COLO829 (cell line): ENCODE measurements around the gene PIAS4.
A peak's percentile ranks its signal among the peaks of the same experiment; 100 is the strongest.
"Not testable (repeated sequence)": the region's sequence is repeated elsewhere in the genome, so short reads cannot be mapped to it uniquely, and the experiment has no call there.

Experiments
- DNase-seq: peaks from one replicate; pipeline ENCODE4 v3.0.0; 2012; ENCODE audit warnings: low spot score

PIAS4 gene

GRCh38 chr19:4007021-4007835 lies at the start of gene PIAS4:
PIAS4 (plus strand) TSS chr19:4007736; CDS start chr19:4007761, 25 bp downstream.
- DNase-seq = peak; percentile 95

- DNase-seq = no peak
Observed at GRCh38 chr19:3958836-3959765, 48.4 kb upstream of the PIAS4 start.

GRCh38 chr19:3959766-3960131 lies 47.8 kb upstream of the PIAS4 start:
- no peak for DNase-seq

GRCh38 chr19:3961007-3961406 lies 46.5 kb upstream of the PIAS4 start:
- no peak for DNase-seq

GRCh38 chr19:3963458-3964255 lies 43.9 kb upstream of the PIAS4 start:
- no peak for DNase-seq

- no peak for DNase-seq
Observed at GRCh38 chr19:3964256-3965194, 43.0 kb upstream of the PIAS4 start.

GRCh38 chr19:3966051-3967017 lies 41.2 kb upstream of the PIAS4 start:
- DNase-seq = no peak

- DNase-seq = not testable (repeated sequence)
Observed at GRCh38 chr19:3967983-3968382, 39.6 kb upstream of the PIAS4 start.

- peak; percentile 92 for DNase-seq
Observed at GRCh38 chr19:3968556-3969434, 38.7 kb upstream of the PIAS4 start.

GRCh38 chr19:3969435-3970312 lies 37.9 kb upstream of the PIAS4 start:
- DNase-seq = no peak

GRCh38 chr19:3970313-3970807 lies 37.2 kb upstream of the PIAS4 start:
- DNase-seq = no peak

GRCh38 chr19:3970808-3971598 lies 36.5 kb upstream of the PIAS4 start, which contains the start of gene DAPK3:
DAPK3 (minus strand) TSS chr19:3971099; CDS start chr19:3969735, 1,364 bp downstream.
- DNase-seq = peak; percentile 90

- no peak for DNase-seq
Observed at GRCh38 chr19:3975144-3975543, 32.4 kb upstream of the PIAS4 start.

- no peak for DNase-seq
Observed at GRCh38 chr19:3975637-3976087, 31.9 kb upstream of the PIAS4 start.

GRCh38 chr19:3976495-3977241 lies 30.9 kb upstream of the PIAS4 start:
- DNase-seq = no peak
